DMS 273 (cell line): Measurements from ENCODE around the gene IL17F.

Experiments used
- DNase-seq: peaks from one replicate; lab custom pipeline; 2025; ENCODE audit not compliant: unreplicated experiment; lab: John Stamatoyannopoulos, UW

Gene IL17F

DNA sequence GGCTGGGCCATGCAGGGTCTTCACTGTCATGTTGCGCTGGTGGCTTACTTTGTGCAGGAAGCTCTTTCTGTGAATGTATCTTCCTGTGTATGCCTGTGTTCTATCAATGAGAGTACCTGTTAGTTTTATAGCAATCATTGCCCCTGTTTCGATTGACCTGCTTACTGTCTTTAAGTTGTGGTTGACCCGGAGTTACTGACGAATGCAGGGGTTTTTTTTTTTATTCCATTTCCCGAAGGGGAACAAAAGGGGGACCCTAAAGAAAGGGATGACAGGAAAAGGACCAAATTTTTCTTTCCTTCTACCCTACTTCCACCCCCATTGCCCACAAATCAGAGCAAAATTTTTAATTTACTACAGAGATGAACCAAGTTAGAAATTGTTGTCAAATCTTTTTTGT is at the start of gene IL17F:
Gene IL17F, minus strand, starts transcription at position 101 of the 400 bp plus-strand sequence. Its CDS starts 71 bp downstream, at position 30.
- DNase-seq = no peak

DNA sequence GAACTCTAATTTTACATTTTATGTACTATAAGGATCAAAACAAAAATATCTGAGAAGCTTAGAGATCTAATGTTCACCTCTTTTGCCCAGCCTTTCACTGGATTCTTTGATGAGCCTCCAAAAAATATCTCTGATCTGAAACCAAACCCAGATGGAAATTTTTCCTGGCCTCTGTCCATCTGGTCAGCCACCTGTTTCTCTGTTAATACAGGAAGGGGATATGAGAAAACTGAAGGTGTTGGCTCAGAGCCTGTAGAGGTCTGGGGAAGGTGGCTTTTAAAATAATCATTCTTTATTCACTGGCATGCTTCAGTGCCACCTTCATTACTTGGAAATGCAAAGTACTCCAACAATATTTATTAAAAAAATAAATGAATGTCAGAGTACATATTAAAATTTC is 48.8 kb upstream of the IL17F start:
- DNase-seq = peak; percentile 91

- DNase-seq = no peak
These were observed 44.5 kb upstream of the IL17F start for GRCh38 chr6:52288841-52289240.

DNA sequence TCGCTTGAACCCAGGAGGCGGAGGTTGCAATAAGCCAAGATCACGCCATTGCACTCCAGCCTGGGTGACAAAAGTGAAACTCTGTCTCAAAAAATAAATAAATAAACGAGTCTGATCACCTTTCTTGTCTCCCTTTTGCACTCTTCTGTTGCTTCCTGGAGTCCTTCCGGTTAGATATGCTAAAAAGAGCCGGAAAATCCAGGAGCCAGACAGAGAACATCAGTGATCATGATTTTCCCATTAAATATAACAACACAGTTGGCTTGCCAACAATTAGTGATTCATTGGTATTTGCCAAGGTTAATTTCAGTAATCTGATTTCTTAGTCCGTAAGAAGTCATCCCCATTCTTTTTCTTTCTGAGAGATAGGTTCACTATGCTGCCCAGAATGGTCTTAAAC is 43.9 kb upstream of the IL17F start:
- DNase-seq = no peak

DNA sequence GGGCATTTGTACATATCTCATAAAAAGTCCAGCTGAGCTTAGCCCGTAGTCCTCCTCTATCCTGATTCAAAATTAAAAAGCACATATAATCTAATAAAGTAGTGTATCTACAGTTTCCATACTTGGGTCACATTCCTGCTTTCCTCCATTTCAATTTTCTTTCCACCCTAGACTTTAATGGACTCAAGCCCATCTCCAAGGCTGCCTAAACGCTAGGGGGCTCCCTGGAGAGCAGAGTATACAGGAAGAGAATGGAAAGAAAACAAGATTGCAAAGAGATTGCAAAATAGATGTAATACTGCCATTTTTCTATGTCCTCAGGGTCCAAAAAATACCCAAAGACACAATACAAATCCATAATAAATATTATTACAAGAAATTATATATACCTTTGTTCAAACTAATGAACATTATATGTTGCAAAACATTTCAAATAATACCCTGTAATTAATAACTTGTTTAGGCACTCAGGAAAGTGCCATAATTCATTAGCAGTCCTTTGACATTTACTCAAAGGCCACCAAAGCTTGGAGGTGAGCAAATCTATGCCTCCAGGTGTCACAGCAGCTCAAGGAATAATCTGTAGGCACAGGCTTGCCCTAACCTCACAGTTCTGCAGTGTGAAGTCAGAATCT is 42.6 kb upstream of the IL17F start:
- DNase-seq = peak; percentile 90

DNA sequence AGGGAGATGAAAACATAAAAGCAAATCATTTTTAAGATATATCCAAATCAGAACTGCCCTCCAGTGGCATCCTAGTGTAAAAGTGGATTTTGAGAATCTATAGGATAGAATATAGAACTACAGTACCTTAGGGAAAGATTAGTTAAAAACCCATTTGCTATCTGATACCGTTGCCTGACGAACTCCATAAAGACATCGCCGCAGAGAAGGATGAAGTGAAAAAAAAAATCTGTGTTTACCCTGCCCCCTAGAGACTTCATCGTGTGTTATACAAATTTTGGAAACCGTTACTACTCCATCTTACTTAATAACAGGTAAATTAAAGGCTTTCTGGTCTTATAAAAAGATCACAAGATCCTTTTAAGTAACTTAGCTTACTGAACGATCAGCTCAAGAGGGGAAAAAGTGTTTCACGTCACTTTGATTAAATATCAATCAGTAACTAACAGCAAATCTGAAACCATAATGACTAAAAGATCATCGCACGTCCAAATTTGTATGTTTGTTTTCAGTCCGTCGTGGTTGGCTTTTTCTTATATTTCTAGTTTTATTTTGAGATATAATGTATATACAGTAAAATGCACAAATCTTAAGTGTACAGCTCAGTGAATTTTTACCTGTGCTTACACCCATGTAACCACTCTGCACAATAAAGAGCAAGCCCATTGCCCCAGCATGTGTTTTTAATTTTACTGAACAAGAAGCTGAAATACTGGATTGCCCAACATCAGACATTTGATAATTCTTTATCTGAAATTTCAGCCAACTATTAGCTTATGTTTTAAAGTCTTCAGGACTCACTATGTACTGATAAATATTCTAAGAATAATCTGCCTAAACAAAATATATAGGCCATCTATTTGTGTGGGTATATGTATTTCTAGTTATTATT is 41.1 kb upstream of the IL17F start:
- DNase-seq = peak; percentile 77

GRCh38 chr6:52284460-52285176 is 40.3 kb upstream of the IL17F start, which contains the start of gene MCM3:
MCM3 (minus strand) TSS chr6:52284742; CDS start chr6:52284674, 68 bp downstream.
- peak; percentile 100 for DNase-seq

DNA sequence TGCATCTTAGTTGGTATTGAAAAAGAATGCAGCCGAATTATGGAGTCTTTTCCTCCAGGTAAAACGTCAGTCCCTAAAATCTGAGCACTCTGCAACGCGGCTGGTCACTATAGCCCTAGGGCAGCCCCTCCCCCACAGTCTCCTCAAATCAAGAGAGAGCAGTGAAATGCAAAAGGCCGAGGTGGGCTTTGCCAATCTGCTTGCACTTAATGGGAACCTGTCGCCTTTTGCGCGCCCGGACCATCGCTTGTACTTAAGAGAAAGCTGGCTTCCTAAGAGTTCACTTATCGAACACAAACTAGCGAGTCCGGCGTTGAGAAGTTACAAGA is 39.8 kb upstream of the IL17F start:
- DNase-seq = peak; percentile 83

- no peak for DNase-seq
These were observed 38.8 kb upstream of the IL17F start for GRCh38 chr6:52283111-52283510.

DNA sequence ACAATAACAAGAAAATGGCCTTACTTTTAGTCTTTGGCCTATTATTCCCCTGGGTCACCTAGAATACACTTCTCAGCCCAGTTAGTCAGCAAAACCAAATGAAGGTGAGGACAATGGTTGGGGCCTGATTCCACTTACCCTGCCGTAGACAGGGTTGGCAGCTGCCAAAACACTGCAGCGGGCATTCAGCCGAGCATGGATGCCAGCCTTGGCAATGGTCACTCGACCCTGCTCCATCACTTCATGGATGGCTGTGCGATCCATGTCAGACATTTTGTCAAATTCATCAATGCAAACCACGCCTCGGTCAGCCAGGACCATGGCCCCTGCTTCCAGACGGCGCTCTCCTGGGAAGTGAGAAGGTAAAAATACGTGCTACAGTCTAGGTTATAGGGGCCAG is 31.8 kb upstream of the IL17F start:
- DNase-seq = no peak

DNA sequence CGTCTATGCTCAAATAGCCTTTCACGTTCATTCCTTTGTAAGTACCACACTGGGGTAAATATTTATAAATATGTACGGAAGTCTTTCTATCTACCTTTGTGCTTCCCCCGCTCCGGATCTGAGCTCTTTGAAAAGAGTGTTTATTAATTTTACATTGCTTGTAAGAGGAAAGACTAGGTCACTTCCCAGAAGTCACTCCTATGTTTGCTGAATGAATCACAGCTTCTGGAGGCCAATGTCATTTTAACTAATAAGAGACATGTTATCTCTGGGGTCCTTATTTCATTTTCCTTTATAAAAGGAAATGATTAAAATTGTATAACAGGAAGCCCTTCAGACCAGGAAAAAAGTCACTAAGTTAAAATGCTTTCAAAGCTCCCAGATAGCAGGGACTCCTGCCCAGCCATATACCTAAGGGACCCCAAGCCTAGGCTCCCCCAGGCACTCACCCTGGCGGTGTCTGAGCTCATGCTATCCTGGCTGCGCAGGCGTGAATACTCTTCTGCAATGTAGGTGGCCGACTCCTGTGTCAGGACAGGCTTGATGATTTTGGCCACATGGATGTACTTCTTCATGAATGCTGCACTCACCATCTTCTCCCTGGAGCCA is 27.7 kb upstream of the IL17F start:
- DNase-seq = no peak

- peak; percentile 74 for DNase-seq
These were observed 19.6 kb upstream of the IL17F start for GRCh38 chr6:52263709-52264540.

GRCh38 chr6:52262620-52263344 is 18.5 kb upstream of the IL17F start:
- no peak for DNase-seq

- DNase-seq = peak; percentile 31
These were observed 16.9 kb upstream of the IL17F start for GRCh38 chr6:52261229-52261628.

DNA sequence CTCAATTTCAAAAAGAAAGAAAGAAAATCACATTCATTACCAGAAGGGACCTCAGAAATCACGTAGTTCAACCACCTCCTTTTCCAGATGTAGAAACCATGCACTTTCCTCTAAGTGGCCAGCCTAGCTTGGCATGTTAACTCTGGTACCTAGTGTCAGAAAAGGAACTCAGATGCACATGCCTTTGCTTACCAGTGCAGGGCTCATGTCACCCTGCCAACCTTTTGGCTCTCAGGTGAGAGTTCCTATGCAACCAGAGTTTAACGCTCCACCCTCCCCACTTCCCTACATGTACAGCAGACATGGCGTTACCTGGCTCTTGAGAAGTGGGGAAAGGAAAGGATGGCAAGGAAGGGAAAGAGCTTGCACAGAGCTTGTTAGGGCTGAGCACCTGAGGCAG is 16.3 kb upstream of the IL17F start:
- DNase-seq = peak; percentile 18

- no peak for DNase-seq
These were observed 11.1 kb upstream of the IL17F start for GRCh38 chr6:52255434-52255833.

- DNase-seq = no peak
These were observed 10.6 kb upstream of the IL17F start for GRCh38 chr6:52254731-52255378.

GRCh38 chr6:52253494-52253893 is 9.2 kb upstream of the IL17F start:
- peak; percentile 11 for DNase-seq

DNA sequence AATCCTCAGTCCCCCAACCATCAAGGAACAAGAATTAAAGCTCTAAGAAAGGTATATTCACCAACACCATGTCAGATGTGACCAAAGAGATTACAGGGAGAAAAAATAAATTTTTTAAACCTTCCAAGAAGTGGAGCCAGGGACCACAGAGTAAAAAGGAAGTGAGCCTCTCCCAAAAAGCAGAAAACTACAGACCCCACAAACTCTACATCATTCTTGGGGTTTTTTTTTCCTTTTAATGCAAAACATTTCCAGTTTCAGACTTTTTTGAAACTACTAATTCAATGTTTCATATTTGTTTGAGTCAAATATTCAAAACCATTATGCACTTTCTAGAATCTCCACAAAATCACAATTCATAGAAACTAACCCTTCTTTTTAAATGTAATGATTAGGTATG is 6.8 kb upstream of the IL17F start:
- DNase-seq = no peak
